Chondrocyte (in vitro differentiated cells): ENCODE measurements around the gene MYBPC2. TPM values are rescaled to one million over a fixed set of nuclear protein-coding genes. Genes with fewer than 3 reads are reported as not detected.
"Not testable (repeated sequence)": the region's sequence is repeated elsewhere in the genome, so short reads cannot be mapped to it uniquely, and the experiment has no call there.

Source experiments
- DNase-seq: peaks from one replicate; pipeline ENCODE4 v3.0.0; 2021; ENCODE audit warnings: mixed read lengths, low spot score
- H3K27ac Mint-ChIP-seq: one replicate; pipeline ENCODE4 v1.8.0; 2021; ENCODE audit warnings: mild to moderate bottlenecking, moderate library complexity, mixed read lengths; ENCODE audit not compliant: unreplicated experiment
- H3K27me3 Mint-ChIP-seq: 2 replicates; pipeline ENCODE4 v1.8.0; 2021; ENCODE audit warnings: low read depth, mixed read lengths
- H3K36me3 Mint-ChIP-seq: 2 replicates; pipeline ENCODE4 v1.8.0; 2021; ENCODE audit warnings: low read depth, mixed read lengths
- H3K4me1 Mint-ChIP-seq: 2 replicates; pipeline ENCODE4 v1.8.0; 2021; ENCODE audit warnings: low read depth, mild to moderate bottlenecking, mixed read lengths
- H3K4me3 Mint-ChIP-seq: one replicate; pipeline ENCODE4 v1.8.0; 2021; ENCODE audit warnings: mild to moderate bottlenecking, moderate library complexity, mixed read lengths; ENCODE audit not compliant: unreplicated experiment
- H3K9me3 Mint-ChIP-seq: 2 replicates; pipeline ENCODE4 v1.8.0; 2021; ENCODE audit warnings: low read depth, mixed read lengths
- CTCF ChIP-seq: fragments of 200-600 bp; sonication (generic); IDR thresholded peaks from 2 replicates; pipeline ENCODE4 v1.5.0; 2021; ENCODE audit warnings: antibody characterized with exemption, mild to moderate bottlenecking, moderate library complexity
- total RNA-seq: library from RNA; stranded (reverse); gene quantifications from 3 replicates; pipeline ENCODE4 v1.2.1, GENCODE V29; 2021

Gene MYBPC2
- total RNA-seq, 1 donor from 2014 or later = not detected

GRCh38 chr19:50387176-50387867, 45.4 kb upstream of the MYBPC2 start:
- H3K27ac Mint-ChIP-seq = no peak overlapping the region
- H3K4me1 Mint-ChIP-seq = peaks cover 23% of the 10 kb centered on the region
- H3K36me3 Mint-ChIP-seq = no peaks in the 10 kb centered on the region
- H3K4me3 Mint-ChIP-seq = no peak overlapping the region
- no peak for DNase-seq
- H3K27me3 Mint-ChIP-seq = no peaks in the 10 kb centered on the region
- no peaks in the 10 kb centered on the region for H3K9me3 Mint-ChIP-seq
- no peak for TF ChIP-seq CTCF

GRCh38 chr19:50387868-50388245, 44.8 kb upstream of the MYBPC2 start:
- no peak for TF ChIP-seq CTCF
- Mint-ChIP-seq H3K4me1 (peaks cover 23% of the 10 kb centered on the region), H3K36me3 (no peaks in the 10 kb centered on the region), H3K9me3 (no peaks in the 10 kb centered on the region), H3K4me3 (no peak overlapping the region), H3K27me3 (no peaks in the 10 kb centered on the region), H3K27ac (no peak overlapping the region)
- DNase-seq = no peak

GRCh38 chr19:50390295-50390694, 42.4 kb upstream of the MYBPC2 start:
- not testable (repeated sequence) for H3K27ac Mint-ChIP-seq, H3K27me3 Mint-ChIP-seq, DNase-seq, H3K9me3 Mint-ChIP-seq, H3K4me1 Mint-ChIP-seq, H3K4me3 Mint-ChIP-seq, H3K36me3 Mint-ChIP-seq

- H3K4me1 Mint-ChIP-seq, H3K9me3 Mint-ChIP-seq, H3K4me3 Mint-ChIP-seq, H3K27me3 Mint-ChIP-seq, H3K36me3 Mint-ChIP-seq, H3K27ac Mint-ChIP-seq, DNase-seq: not testable (repeated sequence)
These were observed 41.7 kb upstream of the MYBPC2 start for GRCh38 chr19:50390952-50391351.

- Mint-ChIP-seq H3K9me3 (no peaks in the 10 kb centered on the region), H3K36me3 (no peaks in the 10 kb centered on the region)
These were observed 39.9 kb upstream of the MYBPC2 start for GRCh38 chr19:50392759-50393158.

GRCh38 chr19:50393589-50393988, 39.1 kb upstream of the MYBPC2 start:
- Mint-ChIP-seq H3K27me3 (no peaks in the 10 kb centered on the region), H3K36me3 (no peaks in the 10 kb centered on the region), H3K27ac (no peak overlapping the region), H3K4me3 (no peak overlapping the region), H3K4me1 (no peaks in the 10 kb centered on the region), H3K9me3 (no peaks in the 10 kb centered on the region)
- no peak for TF ChIP-seq CTCF
- no peak for DNase-seq

More at GRCh38 chr19:50392759-50393158, 39.9 kb upstream of the MYBPC2 start:
- H3K4me1 Mint-ChIP-seq = no peaks in the 10 kb centered on the region
- TF ChIP-seq CTCF = no peak
- no peaks in the 10 kb centered on the region for H3K27me3 Mint-ChIP-seq
- DNase-seq = no peak
- no peak overlapping the region for H3K4me3 Mint-ChIP-seq
- no peak overlapping the region for H3K27ac Mint-ChIP-seq
